Raji (cell line): ENCODE data around the gene DTNBP1.

Experiments
- POLR2A ChIP-seq: IDR thresholded peaks from 2 replicates; pipeline ENCODE4 v1.6.1; 2011; ENCODE audit warnings: low read depth, low read length, control low read depth; ENCODE audit not compliant: insufficient read depth

Gene DTNBP1

DNA sequence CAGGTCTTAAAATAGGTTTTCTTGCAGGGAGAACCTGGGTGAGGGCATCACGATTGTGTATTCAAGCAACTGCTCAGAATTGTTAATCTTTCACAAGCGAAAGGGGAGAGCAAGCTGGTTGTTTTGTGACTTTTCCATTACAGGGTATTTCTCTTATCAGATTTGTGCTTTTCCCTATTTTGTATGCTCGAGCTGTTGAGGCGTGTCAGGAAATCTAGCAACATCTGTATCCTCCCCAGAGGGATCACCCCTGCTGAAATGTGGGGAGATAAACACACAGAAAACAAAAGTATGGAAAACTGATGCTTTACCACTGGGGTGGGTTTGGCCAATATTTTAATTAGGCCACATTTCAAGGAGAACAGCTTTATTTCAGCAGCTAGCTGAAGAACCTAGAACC is 187.0 kb downstream of the DTNBP1 start:
- TF ChIP-seq POLR2A = no peak

DNA sequence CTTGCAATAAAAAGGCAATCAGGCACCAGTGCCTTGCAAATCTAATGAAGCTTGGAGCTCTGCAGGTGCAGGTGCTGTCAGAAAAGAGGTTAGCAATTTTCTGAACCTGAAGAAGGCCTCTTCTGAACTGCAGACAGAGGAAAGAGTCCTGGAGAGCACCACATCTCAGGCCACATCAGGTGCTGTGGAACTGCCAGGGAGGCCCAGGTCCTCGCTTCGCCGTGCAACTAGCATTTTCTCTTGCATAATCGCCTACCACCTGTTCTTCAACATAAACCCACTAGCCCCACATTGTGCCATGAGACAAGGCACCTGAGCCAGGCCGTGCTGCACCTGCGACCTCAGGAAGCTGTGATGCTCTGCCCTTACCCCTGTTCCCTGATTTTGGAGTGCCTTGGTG is 187.6 kb downstream of the DTNBP1 start:
- no peak for TF ChIP-seq POLR2A

DNA sequence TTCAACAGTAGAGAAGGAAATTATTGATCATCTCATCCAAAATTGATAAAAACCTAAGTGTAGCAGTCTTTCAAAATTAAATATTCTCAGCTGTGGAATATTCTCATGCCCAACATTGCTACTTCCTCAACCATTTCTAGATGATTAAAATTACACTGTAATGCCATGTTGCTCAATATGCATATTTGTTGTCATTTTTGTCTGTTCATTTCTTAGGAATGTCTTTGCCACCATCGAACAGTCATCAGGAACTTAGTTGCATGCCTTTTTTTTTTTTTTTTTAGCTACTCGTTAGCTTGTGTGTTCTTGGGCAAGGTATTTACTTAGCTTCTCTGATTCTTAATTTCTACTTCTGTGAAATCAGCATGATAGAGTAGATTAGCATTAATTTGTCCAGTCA is 188.6 kb downstream of the DTNBP1 start:
- TF ChIP-seq POLR2A = no peak

DNA sequence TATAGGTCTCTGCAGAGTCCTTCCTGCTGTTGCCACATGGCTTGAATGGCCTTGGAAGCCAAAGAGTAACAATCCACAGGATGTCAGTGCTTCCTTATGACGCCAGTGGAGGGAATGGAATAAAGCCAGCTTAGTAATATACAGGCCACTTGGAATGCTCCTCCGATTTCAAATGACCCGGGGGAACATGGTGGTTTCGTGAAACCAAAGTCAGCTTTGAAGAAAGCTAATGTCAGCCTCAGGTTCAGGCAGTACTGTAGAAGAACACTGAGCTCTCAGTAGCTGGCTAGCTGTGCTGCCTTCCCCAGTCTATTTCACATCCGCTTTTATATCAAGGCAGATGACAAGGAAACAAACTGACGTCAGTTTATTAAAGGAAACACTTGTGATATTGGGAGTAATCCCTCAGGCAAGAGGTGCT is 189.1 kb downstream of the DTNBP1 start:
- no peak for TF ChIP-seq POLR2A

DNA sequence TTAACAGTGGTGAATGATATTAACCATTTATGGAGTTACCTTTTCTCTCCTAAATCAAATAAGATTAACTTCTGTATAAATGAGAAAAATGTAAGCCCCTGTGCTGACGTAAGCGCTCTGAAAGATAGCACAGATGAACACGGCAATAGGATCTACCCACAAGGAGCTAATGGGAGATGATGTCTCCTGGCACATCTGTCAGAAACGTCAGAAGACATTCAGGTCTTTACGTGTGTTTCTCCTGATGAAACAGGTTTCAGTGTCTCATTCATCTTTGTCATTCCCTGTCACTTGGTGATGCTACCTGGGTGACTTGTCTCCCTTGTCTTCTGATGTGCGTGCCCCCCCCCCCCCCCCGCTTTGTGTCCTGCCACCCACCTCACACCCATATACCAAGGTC is 189.7 kb downstream of the DTNBP1 start:
- TF ChIP-seq POLR2A = no peak
